ENCODE data around the gene PPP2R2C. TPM values are rescaled to one million over a fixed set of nuclear protein-coding genes. Genes with fewer than 3 reads are reported as not detected.
A peak's percentile ranks its signal among the peaks of the same experiment; 100 is the strongest.

The PPP2R2C gene
- total RNA-seq, 4 donors from 2014 or later = 0.47 to 4.6 (median 1.0) TPM

GRCh38 chr4:6309777-6310176, 162.6 kb downstream of the PPP2R2C start:
- Histone ChIP-seq H3K27ac (no peak overlapping the region), H3K9me3 (no peaks in the 10 kb centered on the region), H3K4me3 (peak overlapping the region in 1 of 2 donors; percentile 62), H3K4me1 (peaks cover 0 to 13% (median 4%) of the 10 kb centered on the region in 3 donors), H3K36me3 (peaks cover 0 to under 1% of the 10 kb centered on the region in 2 donors), H3K27me3 (peaks cover 7% of the 10 kb centered on the region)
- no peak for ATAC-seq
- no peak for TF ChIP-seq POLR2A (IDR thresholded peaks at IDR 0.05)
- TF ChIP-seq EP300 (IDR thresholded peaks at IDR 0.05) = no peak
- TF ChIP-seq POLR2AphosphoS5 (IDR thresholded peaks at IDR 0.05) = no peak
- TF ChIP-seq CTCF (IDR thresholded peaks at IDR 0.05) = no peak
- WGBS, 2 donors (ENCODE audit: low coverage in 1 of 2) = 73 to 91% methylated on average over 3 to 5 of the region's 7 CpGs

GRCh38 chr4:6308899-6309643, 163.3 kb downstream of the PPP2R2C start:
- no peaks in the 10 kb centered on the region for H3K9me3 ChIP-seq
- peaks cover 7% of the 10 kb centered on the region for H3K27me3 ChIP-seq
- H3K4me1 ChIP-seq = peaks cover 0 to 13% (median 4%) of the 10 kb centered on the region in 3 donors
- H3K36me3 ChIP-seq = peaks cover 0 to 8% of the 10 kb centered on the region in 2 donors
- peak; percentile 85 for ATAC-seq
- peak overlapping the region in 3 of 4 donors; percentile 35 to 61 (median 53) for H3K27ac ChIP-seq
- peak overlapping the region; percentile 42 to 62 for H3K4me3 ChIP-seq
- WGBS, 2 donors (ENCODE audit: low coverage in 1 of 2) = 0% methylated on average over 3 of the region's 65 CpGs; no CpG with 5 or more reads in 1 of the 2 donors
- TF ChIP-seq POLR2A (IDR thresholded peaks at IDR 0.05) (no peak), POLR2AphosphoS5 (IDR thresholded peaks at IDR 0.05) (no peak), CTCF (IDR thresholded peaks at IDR 0.05) (peak in 1 of 4 experiments; percentile 26), EP300 (IDR thresholded peaks at IDR 0.05) (no peak)

- no peak for ATAC-seq
- Histone ChIP-seq H3K27me3 (peaks cover 7% of the 10 kb centered on the region), H3K36me3 (peaks cover 0 to 20% of the 10 kb centered on the region in 2 donors), H3K4me3 (no peak overlapping the region), H3K4me1 (peaks cover 0 to 13% (median 4%) of the 10 kb centered on the region in 3 donors), H3K9me3 (no peaks in the 10 kb centered on the region), H3K27ac (no peak overlapping the region)
- no peak for TF ChIP-seq POLR2AphosphoS5 (IDR thresholded peaks at IDR 0.05)
- WGBS, 2 donors (ENCODE audit: low coverage in 1 of 2) = 82 to 100% methylated on average over 1 to 8 of the region's 8 CpGs
Measured at GRCh38 chr4:6307891-6308290, 164.5 kb downstream of the PPP2R2C start.

- H3K4me3 ChIP-seq = no peak overlapping the region
- no peaks in the 10 kb centered on the region for H3K9me3 ChIP-seq
- WGBS, 2 donors (ENCODE audit: low coverage in 1 of 2) = 57 to 93% methylated on average over 1 to 3 of the region's 12 CpGs
- no peak overlapping the region for H3K27ac ChIP-seq
- H3K36me3 ChIP-seq = peaks cover 0 to 26% of the 10 kb centered on the region in 2 donors
- no peak for TF ChIP-seq POLR2A (IDR thresholded peaks at IDR 0.05)
- no peak for TF ChIP-seq POLR2AphosphoS5 (IDR thresholded peaks at IDR 0.05)
- TF ChIP-seq EP300 (IDR thresholded peaks at IDR 0.05) = no peak
- no peak for TF ChIP-seq CTCF (IDR thresholded peaks at IDR 0.05)
- peaks cover 0 to 13% (median 4%) of the 10 kb centered on the region in 3 donors for H3K4me1 ChIP-seq
- peaks cover 7% of the 10 kb centered on the region for H3K27me3 ChIP-seq
- ATAC-seq = no peak
Measured at GRCh38 chr4:6307230-6307629, 165.2 kb downstream of the PPP2R2C start.

- H3K36me3 ChIP-seq = peaks cover 0 to 36% of the 10 kb centered on the region in 2 donors
- no peak overlapping the region for H3K4me3 ChIP-seq
- peaks cover 7% of the 10 kb centered on the region for H3K27me3 ChIP-seq
- ATAC-seq = no peak
- WGBS, 2 donors (ENCODE audit: low coverage in 1 of 2) = 80 to 91% methylated on average over 3 to 4 of the region's 5 CpGs
- peaks cover 0 to 13% (median 4%) of the 10 kb centered on the region in 3 donors for H3K4me1 ChIP-seq
- TF ChIP-seq CTCF (IDR thresholded peaks at IDR 0.05) (no peak), EP300 (IDR thresholded peaks at IDR 0.05) (no peak), POLR2A (IDR thresholded peaks at IDR 0.05) (no peak), POLR2AphosphoS5 (IDR thresholded peaks at IDR 0.05) (no peak)
- H3K9me3 ChIP-seq = no peaks in the 10 kb centered on the region
- H3K27ac ChIP-seq = no peak overlapping the region
Measured at GRCh38 chr4:6306299-6306698, 166.1 kb downstream of the PPP2R2C start.
